Astrocyte (in vitro differentiated cells and primary cell): ENCODE results near the gene SGMS2. TPM values are rescaled to one million over a fixed set of nuclear protein-coding genes. Genes with fewer than 3 reads are reported as not detected.

Experiments
- DNase-seq: peaks from one replicate; pipeline ENCODE4 v3.0.0-alpha.2; 2010; ENCODE audit warnings: low read depth
- FAIRE-seq: peaks from 2 replicates; lab custom pipeline; 2011; peaks lifted over from hg19 to GRCh38; lab: Jason Lieb, UNC
- H2AFZ ChIP-seq: 2 replicates; pipeline ENCODE4 v1.6.0; 2012; ENCODE audit warnings: low read depth, low read length, inconsistent platforms
- H3K27ac ChIP-seq: 2 replicates; pipeline ENCODE4 v1.5.1; 2011; ENCODE audit warnings: low read depth, low read length, inconsistent platforms
- H3K27me3 ChIP-seq: 2 replicates; pipeline ENCODE4 v1.6.0; 2011; ENCODE audit warnings: low read length, inconsistent platforms; ENCODE audit not compliant: insufficient read depth
- H3K36me3 ChIP-seq: 2 replicates; pipeline ENCODE4 v1.5.1; 2011; ENCODE audit warnings: low read length, inconsistent platforms; ENCODE audit not compliant: insufficient read depth
- H3K4me1 ChIP-seq: 2 replicates; pipeline ENCODE4 v1.5.1; 2011; ENCODE audit warnings: low read length, inconsistent platforms; ENCODE audit not compliant: insufficient read depth
- H3K4me2 ChIP-seq: 2 replicates; pipeline ENCODE4 v1.6.0; 2012; ENCODE audit warnings: low read length, inconsistent platforms
- H3K4me3 ChIP-seq: 2 replicates; pipeline ENCODE4 v1.5.1; 2011; ENCODE audit warnings: low read depth, mild to moderate bottlenecking, low read length, inconsistent platforms; ENCODE audit not compliant: insufficient read depth
- H3K79me2 ChIP-seq: 2 replicates; pipeline ENCODE4 v1.6.0; 2012; ENCODE audit warnings: mild to moderate bottlenecking, low read length, inconsistent platforms; ENCODE audit not compliant: insufficient read depth
- H3K9ac ChIP-seq: 2 replicates; pipeline ENCODE4 v1.6.0; 2012; ENCODE audit warnings: mild to moderate bottlenecking, low read length, inconsistent platforms
- H3K9me3 ChIP-seq: 2 replicates; pipeline ENCODE4 v1.5.1; 2012; ENCODE audit warnings: low read depth, mild to moderate bottlenecking, low read length, inconsistent platforms; ENCODE audit not compliant: insufficient read depth
- H4K20me1 ChIP-seq: 2 replicates; pipeline ENCODE4 v1.6.0; 2012; ENCODE audit warnings: low read length, inconsistent platforms; ENCODE audit not compliant: insufficient read depth
- H3K27ac Mint-ChIP-seq: one replicate; pipeline ENCODE4 v1.8.0; 2021; ENCODE audit warnings: mild to moderate bottlenecking, mixed read lengths; ENCODE audit not compliant: unreplicated experiment
- H3K27me3 Mint-ChIP-seq: one replicate; pipeline ENCODE4 v1.8.0; 2021; ENCODE audit warnings: low read depth, mixed read lengths; ENCODE audit not compliant: unreplicated experiment
- H3K36me3 Mint-ChIP-seq: one replicate; pipeline ENCODE4 v1.8.0; 2021; ENCODE audit warnings: low read depth, mixed read lengths; ENCODE audit not compliant: unreplicated experiment
- H3K4me1 Mint-ChIP-seq: one replicate; pipeline ENCODE4 v1.8.0; 2021; ENCODE audit warnings: low read depth, mixed read lengths; ENCODE audit not compliant: unreplicated experiment
- H3K4me3 Mint-ChIP-seq: one replicate; pipeline ENCODE4 v1.8.0; 2021; ENCODE audit warnings: mild to moderate bottlenecking, moderate library complexity, mixed read lengths; ENCODE audit not compliant: unreplicated experiment
- H3K9me3 Mint-ChIP-seq: one replicate; pipeline ENCODE4 v1.8.0; 2021; ENCODE audit warnings: mild to moderate bottlenecking, mixed read lengths; ENCODE audit not compliant: unreplicated experiment
- CTCF ChIP-seq: IDR thresholded peaks from 2 replicates; pipeline ENCODE4 v1.5.1; 2011; ENCODE audit warnings: low read depth, mild to moderate bottlenecking, inconsistent platforms, low read length, moderate library complexity; ENCODE audit not compliant: insufficient read depth
- EZH2 ChIP-seq: IDR thresholded peaks from 2 replicates; pipeline ENCODE4 v1.6.1; 2012; ENCODE audit warnings: mild to moderate bottlenecking, low read length, inconsistent platforms; ENCODE audit not compliant: insufficient read depth
- total RNA-seq: library from RNA; stranded (reverse); gene quantifications from 2 replicates; pipeline ENCODE4 v1.2.1, GENCODE V29; 2021

The SGMS2 gene
- total RNA-seq, 1 donor from 2014 or later = 48.1 TPM

DNA sequence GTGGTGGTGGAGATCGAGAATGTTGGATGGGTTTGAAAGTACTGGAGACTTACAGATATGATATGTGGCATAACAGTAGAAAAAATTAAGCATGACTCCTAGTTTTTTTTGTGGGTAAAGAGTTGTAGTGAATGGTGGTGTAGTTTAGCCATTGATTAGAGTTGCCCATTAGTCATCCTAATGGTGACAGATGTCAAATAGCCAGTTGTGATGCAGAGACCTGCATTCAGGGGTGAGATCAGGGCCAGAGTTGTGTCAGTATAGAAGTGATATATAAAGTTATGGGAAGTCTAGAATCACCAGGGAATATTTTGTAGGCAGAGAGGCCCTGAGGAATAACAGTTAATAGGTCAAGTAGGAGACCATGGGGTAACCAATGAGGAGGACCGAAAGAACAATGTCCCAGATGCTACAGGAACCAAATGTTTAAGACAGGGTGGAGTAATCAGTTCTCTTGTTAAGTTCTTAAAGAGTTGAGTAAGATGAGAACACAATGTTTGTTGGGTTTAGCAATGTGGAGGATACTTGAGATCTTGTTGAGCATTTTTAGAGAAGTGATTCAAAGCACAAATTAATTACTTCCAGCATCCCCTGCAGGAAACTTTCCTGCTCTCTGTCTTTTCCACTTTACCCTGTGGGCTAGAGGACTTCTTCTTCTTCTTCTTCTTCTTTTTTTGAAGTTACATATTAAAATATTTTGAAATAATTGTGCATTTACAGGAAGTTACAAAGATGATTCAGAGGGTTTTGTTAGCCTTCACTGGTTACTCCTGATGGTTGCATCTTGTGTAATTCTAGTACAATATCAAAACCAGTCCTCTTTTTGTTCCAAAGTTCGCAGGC is 13.3 kb downstream of the SGMS2 start:
- Mint-ChIP-seq H3K9me3 (peaks cover 2% of the 10 kb centered on the region), H3K27me3 (no peaks in the 10 kb centered on the region), H3K4me3 (no peak overlapping the region), H3K36me3 (peaks cover 9% of the 10 kb centered on the region), H3K4me1 (peaks cover 8% of the 10 kb centered on the region), H3K27ac (no peak overlapping the region)
- DNase-seq (no peak), FAIRE-seq (no peak)
- TF ChIP-seq CTCF (no peak), EZH2 (no peak)
- Histone ChIP-seq H3K79me2 (peaks cover 51% of the 10 kb centered on the region), H3K27me3 (no peaks in the 10 kb centered on the region), H4K20me1 (peaks cover 48% of the 10 kb centered on the region), H3K9ac (no peak overlapping the region), H2AFZ (no peak overlapping the region), H3K4me2 (no peak overlapping the region), H3K36me3 (no peaks in the 10 kb centered on the region), H3K9me3 (no peaks in the 10 kb centered on the region), H3K4me3 (no peak overlapping the region), H3K27ac (no peak overlapping the region), H3K4me1 (no peaks in the 10 kb centered on the region)

DNA sequence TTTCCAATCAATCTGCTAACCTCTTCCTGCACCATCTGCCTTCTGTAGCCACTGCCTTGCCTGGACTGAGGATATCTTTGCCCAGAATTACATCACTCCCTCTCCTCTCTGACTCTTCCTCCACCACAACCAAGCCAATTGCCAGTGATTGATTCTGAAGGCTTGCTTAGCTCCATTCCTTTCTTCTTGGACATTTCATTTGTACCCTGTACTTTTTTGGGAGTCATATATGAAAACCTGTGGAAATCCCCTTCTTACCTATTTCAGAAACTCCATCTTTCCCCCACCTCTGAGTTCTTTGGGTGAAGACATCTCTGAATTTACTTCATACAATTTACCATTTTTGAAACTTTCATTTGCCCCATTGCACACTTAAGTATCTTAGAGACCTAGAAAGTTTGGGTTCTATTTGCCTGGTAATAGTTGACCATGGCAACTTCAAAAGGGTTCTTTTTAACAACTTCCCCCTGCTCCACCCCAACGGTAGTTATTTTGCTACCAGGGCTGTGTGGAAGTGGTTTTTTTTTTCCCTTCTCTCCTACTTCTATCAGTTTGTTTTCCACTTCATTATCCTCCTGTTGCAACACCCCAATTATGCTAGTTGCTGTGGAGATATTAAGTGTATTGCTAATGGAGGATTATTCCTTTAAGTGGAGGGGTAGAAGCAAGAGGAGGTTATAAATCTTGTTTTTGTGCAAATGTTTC is 14.3 kb downstream of the SGMS2 start:
- Histone ChIP-seq H3K79me2 (peaks cover 46% of the 10 kb centered on the region), H3K9ac (no peak overlapping the region), H3K36me3 (no peaks in the 10 kb centered on the region), H3K27ac (no peak overlapping the region), H3K27me3 (no peaks in the 10 kb centered on the region), H3K4me2 (no peak overlapping the region), H3K9me3 (no peaks in the 10 kb centered on the region), H4K20me1 (peaks cover 43% of the 10 kb centered on the region), H2AFZ (no peak overlapping the region), H3K4me1 (no peaks in the 10 kb centered on the region), H3K4me3 (no peak overlapping the region)
- DNase-seq (no peak), FAIRE-seq (no peak)
- Mint-ChIP-seq H3K27me3 (no peaks in the 10 kb centered on the region), H3K4me1 (peaks cover 8% of the 10 kb centered on the region), H3K36me3 (peaks cover 7% of the 10 kb centered on the region), H3K4me3 (no peak overlapping the region), H3K27ac (no peak overlapping the region), H3K9me3 (no peaks in the 10 kb centered on the region)
- TF ChIP-seq EZH2 (no peak), CTCF (no peak)
